Right kidney (tissue), 1 donor: ENCODE measurements around the gene C1orf21.

Experiments
- DNase-seq: peaks from one replicate; pipeline ENCODE4 v3.0.0-alpha.2; 2016

C1orf21 gene

GRCh38 chr1:184485751-184486723 lies 99.2 kb downstream of the C1orf21 start:
- DNase-seq = no peak

GRCh38 chr1:184486761-184487445 lies 100.1 kb downstream of the C1orf21 start:
- no peak for DNase-seq

GRCh38 chr1:184487531-184488193 lies 100.8 kb downstream of the C1orf21 start:
- no peak for DNase-seq

- DNase-seq = no peak
Observed at GRCh38 chr1:184489908-184490307, 103.1 kb downstream of the C1orf21 start.

- DNase-seq = no peak
Observed at GRCh38 chr1:184492536-184492935, 105.7 kb downstream of the C1orf21 start.

- DNase-seq = no peak
Observed at GRCh38 chr1:184493987-184494388, 107.2 kb downstream of the C1orf21 start.

GRCh38 chr1:184494929-184495328 lies 108.1 kb downstream of the C1orf21 start:
- no peak for DNase-seq

GRCh38 chr1:184497959-184498723 lies 111.3 kb downstream of the C1orf21 start:
- no peak for DNase-seq

GRCh38 chr1:184499616-184500015 lies 112.8 kb downstream of the C1orf21 start:
- no peak for DNase-seq

GRCh38 chr1:184502161-184502560 lies 115.3 kb downstream of the C1orf21 start:
- no peak for DNase-seq

- no peak for DNase-seq
Observed at GRCh38 chr1:184503221-184503749, 116.5 kb downstream of the C1orf21 start.

- no peak for DNase-seq
Observed at GRCh38 chr1:184504040-184504954, 117.5 kb downstream of the C1orf21 start.

GRCh38 chr1:184504955-184505338 lies 118.1 kb downstream of the C1orf21 start:
- DNase-seq = no peak

GRCh38 chr1:184506481-184506880 lies 119.7 kb downstream of the C1orf21 start:
- no peak for DNase-seq

- DNase-seq = no peak
Observed at GRCh38 chr1:184507165-184507564, 120.3 kb downstream of the C1orf21 start.

- no peak for DNase-seq
Observed at GRCh38 chr1:184507604-184508280, 120.9 kb downstream of the C1orf21 start.

- DNase-seq = no peak
Observed at GRCh38 chr1:184509105-184509504, 122.3 kb downstream of the C1orf21 start.

GRCh38 chr1:184510110-184510509 lies 123.3 kb downstream of the C1orf21 start:
- DNase-seq = no peak

- DNase-seq = no peak
Observed at GRCh38 chr1:184512724-184513123, 125.9 kb downstream of the C1orf21 start.

GRCh38 chr1:184513421-184513820 lies 126.6 kb downstream of the C1orf21 start:
- DNase-seq = no peak
